B cell (primary cell): Measurements from ENCODE around the gene MICU1. TPM values are rescaled to one million over a fixed set of nuclear protein-coding genes. Genes with fewer than 3 reads are reported as not detected.

Source experiments
- ATAC-seq: fragments of 200-7000 bp; cut with Tn5 transposase; one replicate; pipeline ENCODE4 v1.10.0; 2021; ENCODE audit warnings: low read depth, mild to moderate bottlenecking, moderate number of reproducible peaks, moderate library complexity
- CTCF ChIA-PET: fragments of 350-600 bp; sonication (Branson Sonifier 250); formaldehyde crosslinking; loops from one replicate; lab custom pipeline; 2021; ENCODE audit warnings: antibody characterized with exemption, inconsistent platforms; lab: Charles Lee
- POLR2A ChIA-PET: fragments of 350-600 bp; sonication (Branson Sonifier 250); formaldehyde crosslinking; loops from one replicate; lab custom pipeline; 2021; ENCODE audit warnings: antibody characterized with exemption; lab: Charles Lee
- DNase-seq: peaks from one replicate; pipeline ENCODE4 v3.0.0; 2013
- H2AFZ ChIP-seq: 2 replicates; pipeline ENCODE4 v1.6.1; 2012; ENCODE audit warnings: mild to moderate bottlenecking, low read depth, low read length; ENCODE audit not compliant: insufficient read depth, poor library complexity, severe bottlenecking
- H3K27ac ChIP-seq, 2 donors: 1 replicate in 1 of 2; 2 replicates in 1 of 2; pipeline ENCODE4 v1.5.1; 2012 to 2013; ENCODE audit warnings: low read length in 2 of 2, mild to moderate bottlenecking in 2 of 2, moderate library complexity in 1 of 2
- H3K27me3 ChIP-seq, 4 experiments: fragments of 200-600 bp in 1 of 4; sonication (generic) in 1 of 4; replicated peaks in 1 of 4; 1 replicate in 2 of 4; 2 replicates in 2 of 4; pipeline versions ENCODE4 v1.6.1 to v1.7.0; 2013 to 2016; ENCODE audit warnings: low read length in 3 of 4, mild to moderate bottlenecking in 2 of 4, mixed read lengths in 1 of 4, moderate library complexity in 1 of 4; ENCODE audit not compliant: insufficient read depth in 4 of 4, control insufficient read depth in 3 of 4; ENCODE audit errors: control extremely low read depth in 1 of 4
- H3K36me3 ChIP-seq, 2 experiments: replicated peaks in 1 of 2; 1 replicate in 1 of 2; 2 replicates in 1 of 2; pipeline versions ENCODE4 v1.6.1 to v1.7.1; 2013; ENCODE audit warnings: low read length in 1 of 2; ENCODE audit not compliant: insufficient read depth in 2 of 2, control insufficient read depth in 1 of 2; ENCODE audit errors: control extremely low read depth in 1 of 2, extremely low read depth in 1 of 2
- H3K4me1 ChIP-seq, 2 donors: fragments of 200-600 bp in 1 of 2; sonication (generic) in 1 of 2; 1 replicate in 1 of 2; 2 replicates in 1 of 2; pipeline versions ENCODE4 v1.5.1 to v1.6.1; 2013 to 2017; ENCODE audit warnings: low read length in 2 of 2; ENCODE audit not compliant: control insufficient read depth in 2 of 2, insufficient read depth in 2 of 2
- H3K4me2 ChIP-seq: replicated peaks from 2 replicates; pipeline ENCODE3; 2012; ENCODE audit warnings: mild to moderate bottlenecking, low read depth, low read length; ENCODE audit not compliant: poor library complexity, severe bottlenecking
- H3K4me3 ChIP-seq, 5 experiments: fragments of 200-600 bp in 1 of 5; sonication (generic) in 1 of 5; 1 replicate in 3 of 5; 2 replicates in 2 of 5; pipeline versions ENCODE4 v1.5.1 to v1.7.0; 2011 to 2016; ENCODE audit warnings: low read length in 4 of 5, mild to moderate bottlenecking in 4 of 5, low read depth in 2 of 5, control low read depth in 1 of 5, moderate library complexity in 1 of 5; ENCODE audit not compliant: insufficient read depth in 1 of 5; ENCODE audit errors: control extremely low read depth in 1 of 5, extremely low read depth in 1 of 5
- H3K79me2 ChIP-seq: fragments of 200-600 bp; sonication (generic); one replicate; pipeline ENCODE4 v1.6.0; 2016; ENCODE audit warnings: low read length; ENCODE audit not compliant: control insufficient read depth, insufficient read depth
- H3K9ac ChIP-seq: fragments of 200-600 bp; sonication (generic); 2 replicates; pipeline ENCODE4 v1.6.1; 2017; ENCODE audit warnings: mild to moderate bottlenecking, low read length, moderate library complexity
- H3K9me3 ChIP-seq, 3 donors: one replicate each; pipeline versions ENCODE4 v1.6.1 to v1.7.1; 2013; ENCODE audit warnings: low read length in 2 of 3; ENCODE audit not compliant: control insufficient read depth in 2 of 3, insufficient read depth in 1 of 3; ENCODE audit errors: control extremely low read depth in 1 of 3
- H4K20me1 ChIP-seq: 2 replicates; pipeline ENCODE4 v1.6.0; 2012; ENCODE audit warnings: mild to moderate bottlenecking, low read length; ENCODE audit not compliant: insufficient read depth, control insufficient read depth, poor library complexity, severe bottlenecking
- H3K27ac Mint-ChIP-seq: one replicate; pipeline ENCODE4 v1.8.0; 2021; ENCODE audit warnings: mixed read lengths
- H3K27me3 Mint-ChIP-seq: one replicate; pipeline ENCODE4 v1.8.0; 2021; ENCODE audit warnings: mixed read lengths
- H3K4me1 Mint-ChIP-seq: one replicate; pipeline ENCODE4 v1.8.0; 2021; ENCODE audit warnings: mixed read lengths
- H3K4me3 Mint-ChIP-seq: one replicate; pipeline ENCODE4 v1.8.0; 2021; ENCODE audit warnings: mixed read lengths
- H3K9me3 Mint-ChIP-seq: one replicate; pipeline ENCODE4 v1.8.0; 2022; ENCODE audit warnings: mixed read lengths; ENCODE audit not compliant: insufficient read depth
- EZH2 ChIP-seq: IDR thresholded peaks from 2 replicates; pipeline ENCODE4 v1.6.1; 2012; ENCODE audit warnings: borderline replicate concordance, low read depth, mild to moderate bottlenecking, moderate library complexity, low read length; ENCODE audit not compliant: insufficient read depth, poor library complexity, severe bottlenecking
- WGBS: methylation state at CpG from one replicate; pipeline ENCODE4 v1.1.5; 2013; ENCODE audit warnings: missing lambda C conversion rate; ENCODE audit not compliant: insufficient coverage; 5-methylcytosine and 5-hydroxymethylcytosine counted together
- intact Hi-C: fragments of 100-400 bp; cut with micrococcal nuclease; formaldehyde crosslinking; loops from one replicate; pipeline ENCODE4 v1.10.0; 2022
- polyA plus RNA-seq: library from polyadenylated mRNA; depleted of rRNA; stranded (reverse); fragments of >200 nt; gene quantifications from 2 replicates; pipeline ENCODE4 v1.2.3, GENCODE V29; 2012
- total RNA-seq, 2 donors: library from RNA; stranded (reverse); fragments of 120-200 nt in 1 of 2; gene quantifications; 1 replicate in 1 of 2; 2 replicates in 1 of 2; pipeline versions ENCODE4 v1.2.3 to v1.2.4, GENCODE V29; 2013 to 2022
- TF ChIP-seq, protein P1 (sequence below): fragments of 200-600 bp; IDR thresholded peaks from one replicate; pipeline ENCODE4 v1.8.0; 2022; ENCODE audit warnings: antibody characterized with exemption, mild to moderate bottlenecking

MICU1 gene
- total and polyA plus RNA-seq, 2 donors (not counting 1 experiment from before 2014, with no cell fraction given), result 12.0 to 34.7 TPM

DNA sequence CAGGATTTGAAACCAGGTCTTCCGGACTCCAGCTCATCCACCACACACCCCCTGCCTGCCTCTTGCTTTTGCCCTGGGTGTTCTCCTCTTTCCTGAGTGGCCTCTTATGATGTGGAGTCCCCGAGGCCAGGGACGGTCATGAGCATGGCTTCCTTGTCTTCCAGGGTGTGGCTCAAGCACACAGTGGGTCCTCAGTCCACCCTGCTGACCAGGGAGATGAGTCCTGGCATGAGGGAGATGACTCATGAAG is 303.9 kb downstream of the MICU1 start:
- H3K4me3 Mint-ChIP-seq, result peak overlapping the region; percentile 50
- peaks cover 79% of the 10 kb centered on the region for H3K4me1 Mint-ChIP-seq
- H3K4me1 ChIP-seq, result peaks cover 65 to 79% of the 10 kb centered on the region in 2 donors
- no peaks in the 10 kb centered on the region for H3K36me3 ChIP-seq
- peak overlapping the region; percentile 99 for H3K27ac Mint-ChIP-seq
- H2AFZ ChIP-seq, result no peak overlapping the region
- no peak overlapping the region for H3K27ac ChIP-seq
- no peaks in the 10 kb centered on the region for H4K20me1 ChIP-seq
- no peak for DNase-seq
- H3K27me3 ChIP-seq, result no peaks in the 10 kb centered on the region
- H3K9me3 Mint-ChIP-seq, result no peaks in the 10 kb centered on the region
- no peak overlapping the region for H3K4me3 ChIP-seq
- no peak for TF ChIP-seq EZH2
- TF ChIP-seq, protein P1, sequence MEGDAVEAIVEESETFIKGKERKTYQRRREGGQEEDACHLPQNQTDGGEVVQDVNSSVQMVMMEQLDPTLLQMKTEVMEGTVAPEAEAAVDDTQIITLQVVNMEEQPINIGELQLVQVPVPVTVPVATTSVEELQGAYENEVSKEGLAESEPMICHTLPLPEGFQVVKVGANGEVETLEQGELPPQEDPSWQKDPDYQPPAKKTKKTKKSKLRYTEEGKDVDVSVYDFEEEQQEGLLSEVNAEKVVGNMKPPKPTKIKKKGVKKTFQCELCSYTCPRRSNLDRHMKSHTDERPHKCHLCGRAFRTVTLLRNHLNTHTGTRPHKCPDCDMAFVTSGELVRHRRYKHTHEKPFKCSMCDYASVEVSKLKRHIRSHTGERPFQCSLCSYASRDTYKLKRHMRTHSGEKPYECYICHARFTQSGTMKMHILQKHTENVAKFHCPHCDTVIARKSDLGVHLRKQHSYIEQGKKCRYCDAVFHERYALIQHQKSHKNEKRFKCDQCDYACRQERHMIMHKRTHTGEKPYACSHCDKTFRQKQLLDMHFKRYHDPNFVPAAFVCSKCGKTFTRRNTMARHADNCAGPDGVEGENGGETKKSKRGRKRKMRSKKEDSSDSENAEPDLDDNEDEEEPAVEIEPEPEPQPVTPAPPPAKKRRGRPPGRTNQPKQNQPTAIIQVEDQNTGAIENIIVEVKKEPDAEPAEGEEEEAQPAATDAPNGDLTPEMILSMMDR, result no peak
- ChIA-PET POLR2A (interaction anchor here (0.5 to 6.6 kb wide), 9 partner anchors 9 to 106 kb away, joined by 5 to 140 read pairs (median 27); partner anchors contain the start of genes ANAPC16, ASCC1 and DDIT4), CTCF (interaction anchor here (0.7 to 6.8 kb wide), 6 partner anchors 14 to 197 kb away, joined by 3 to 128 read pairs (median 4); partner anchors contain the start of gene DDIT4)
- peaks cover 4% of the 10 kb centered on the region for H3K79me2 ChIP-seq
- no peak overlapping the region for H3K9ac ChIP-seq
- H3K4me2 ChIP-seq, result peak overlapping the region; percentile 95
- H3K27me3 Mint-ChIP-seq, result no peaks in the 10 kb centered on the region
- intact Hi-C loops, result no loop called here
- H3K9me3 ChIP-seq, result no peaks in the 10 kb centered on the region
- no peak for ATAC-seq
- WGBS, result 81% methylated on average over 3 of the region's 3 CpGs

DNA sequence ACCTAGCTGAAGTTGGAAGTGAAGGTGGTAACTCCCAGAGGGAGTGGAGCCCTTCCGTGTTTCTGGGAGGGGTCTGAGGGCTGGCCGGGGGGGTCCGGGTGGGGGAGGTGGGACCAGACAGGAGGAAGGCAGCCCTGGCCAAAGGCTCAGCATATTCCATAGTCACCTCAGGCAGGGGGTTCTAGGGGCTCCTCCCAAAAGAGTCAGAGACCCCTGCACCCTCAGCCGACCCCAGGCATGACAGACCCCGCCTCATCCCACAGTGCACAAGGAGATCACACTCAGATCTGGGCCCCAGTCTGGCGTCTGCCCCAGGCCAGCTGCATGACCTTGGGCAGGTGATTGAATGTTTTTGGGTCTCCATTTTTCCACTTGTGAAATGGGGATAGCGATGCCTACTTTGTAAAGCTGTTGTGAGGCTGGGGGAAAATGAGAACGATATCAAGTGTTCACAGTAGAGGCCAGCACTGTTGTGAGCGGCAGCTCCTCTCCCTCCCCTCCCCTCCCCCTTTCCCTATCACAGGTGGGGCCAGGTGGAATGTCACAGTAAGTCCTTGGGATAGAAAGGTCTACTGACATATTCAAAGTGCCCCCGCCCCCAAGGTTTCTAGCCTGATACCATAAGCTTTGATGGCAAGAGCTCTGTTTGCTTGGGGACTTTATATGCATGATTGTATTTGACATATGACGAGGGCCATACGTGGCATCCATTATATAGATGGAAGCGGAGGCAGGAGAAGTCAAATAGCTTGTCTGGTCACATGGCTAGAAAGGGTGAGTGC is 304.4 kb downstream of the MICU1 start:
- no peak overlapping the region for H2AFZ ChIP-seq
- ATAC-seq (no peak), DNase-seq (peak; percentile 27)
- H3K4me1 ChIP-seq, result peaks cover 70 to 81% of the 10 kb centered on the region in 2 donors
- H3K27ac ChIP-seq, result peak overlapping the region; percentile 94 to 95
- Mint-ChIP-seq H3K27ac (peak overlapping the region; percentile 99), H3K4me1 (peaks cover 79% of the 10 kb centered on the region), H3K27me3 (no peaks in the 10 kb centered on the region), H3K4me3 (peak overlapping the region; percentile 88), H3K9me3 (no peaks in the 10 kb centered on the region)
- H3K4me2 ChIP-seq, result peak overlapping the region; percentile 95
- POLR2A ChIA-PET, result interaction anchor here (1.3 to 6.6 kb wide), 13 partner anchors 9 to 234 kb away, joined by 3 to 140 read pairs (median 13); partner anchors contain the start of genes ANAPC16, ASCC1 and DDIT4
- H3K9ac ChIP-seq, result no peak overlapping the region
- CTCF ChIA-PET, result interaction anchor here (0.6 to 6.8 kb wide), 15 partner anchors 8 to 199 kb away, joined by 3 to 128 read pairs (median 5); partner anchors contain the start of gene DDIT4
- H3K36me3 ChIP-seq, result no peaks in the 10 kb centered on the region
- TF ChIP-seq EZH2, result no peak
- TF ChIP-seq, protein P1, result no peak
- intact Hi-C loops, result no loop called here
- no peaks in the 10 kb centered on the region for H4K20me1 ChIP-seq
- no peaks in the 10 kb centered on the region for H3K9me3 ChIP-seq
- H3K27me3 ChIP-seq, result no peaks in the 10 kb centered on the region
- H3K4me3 ChIP-seq, result no peak overlapping the region
- peaks cover 4% of the 10 kb centered on the region for H3K79me2 ChIP-seq
- 56% methylated on average over 6 of the region's 13 CpGs for WGBS
